H9 (cell line): ENCODE measurements around the gene DUSP15. TPM values are rescaled to one million over a fixed set of nuclear protein-coding genes. Genes with fewer than 3 reads are reported as not detected.

Experiments
- DNase-seq: peaks from one replicate; pipeline ENCODE4 v3.0.0-alpha.2; 2017
- H2AFZ ChIP-seq: one replicate; pipeline ENCODE4 v1.6.1; 2013; ENCODE audit warnings: mild to moderate bottlenecking, low read length, control low read depth, moderate library complexity
- H2AK5ac ChIP-seq: 2 replicates; pipeline ENCODE4 v1.6.1; 2013; ENCODE audit warnings: low read length, control low read depth, mixed read lengths; ENCODE audit not compliant: insufficient read length
- H2BK120ac ChIP-seq: one replicate; pipeline ENCODE4 v1.6.1; 2013; ENCODE audit warnings: low read depth, mild to moderate bottlenecking, low read length, control low read depth, inconsistent platforms; ENCODE audit not compliant: poor library complexity, severe bottlenecking
- H2BK12ac ChIP-seq: 2 replicates; pipeline ENCODE4 v1.6.1; 2013; ENCODE audit warnings: low read length, control low read depth, mixed read lengths, low read depth; ENCODE audit not compliant: insufficient read length
- H2BK15ac ChIP-seq: 2 replicates; pipeline ENCODE4 v1.6.1; 2013; ENCODE audit warnings: low read depth, low read length, control low read depth
- H2BK20ac ChIP-seq: one replicate; pipeline ENCODE4 v1.6.1; 2013; ENCODE audit warnings: low read depth, mild to moderate bottlenecking, low read length, control low read depth, inconsistent platforms; ENCODE audit not compliant: poor library complexity, severe bottlenecking
- H2BK5ac ChIP-seq: 2 replicates; pipeline ENCODE4 v1.6.1; 2013; ENCODE audit warnings: low read length, control low read depth, mixed read lengths; ENCODE audit not compliant: insufficient read length
- H3K14ac ChIP-seq: 2 replicates; pipeline ENCODE4 v1.6.1; 2013; ENCODE audit warnings: low read length, control low read depth; ENCODE audit not compliant: insufficient read depth
- H3K18ac ChIP-seq: 2 replicates; pipeline ENCODE4 v1.6.1; 2013; ENCODE audit warnings: low read depth, mild to moderate bottlenecking, mixed read lengths, low read length, control low read depth; ENCODE audit not compliant: insufficient read length
- H3K23ac ChIP-seq: 2 replicates; pipeline ENCODE4 v1.6.1; 2013; ENCODE audit warnings: low read length, control low read depth, mixed read lengths, low read depth; ENCODE audit not compliant: insufficient read length
- H3K23me2 ChIP-seq: 2 replicates; pipeline ENCODE4 v1.6.1; 2013; ENCODE audit warnings: low read depth, mild to moderate bottlenecking, mixed read lengths, low read length, control low read depth; ENCODE audit not compliant: insufficient read length, poor library complexity, severe bottlenecking
- H3K27ac ChIP-seq: 2 replicates; pipeline ENCODE4 v1.5.1; 2013; ENCODE audit warnings: low read length, control low read depth, mixed read lengths, low read depth; ENCODE audit not compliant: insufficient read length
- H3K27me3 ChIP-seq: 2 replicates; pipeline ENCODE4 v1.6.1; 2013; ENCODE audit warnings: low read length, control low read depth, inconsistent platforms; ENCODE audit not compliant: insufficient read depth
- H3K4ac ChIP-seq: 2 replicates; pipeline ENCODE4 v1.6.1; 2013; ENCODE audit warnings: low read depth, mild to moderate bottlenecking, control low read depth, inconsistent platforms, low read length, moderate library complexity
- H3K4me1 ChIP-seq: 2 replicates; pipeline ENCODE4 v1.6.1; 2013; ENCODE audit warnings: low read length, control low read depth, inconsistent platforms; ENCODE audit not compliant: insufficient read depth
- H3K4me2 ChIP-seq: 2 replicates; pipeline ENCODE4 v1.6.1; 2013; ENCODE audit warnings: low read length, control low read depth, mixed read lengths; ENCODE audit not compliant: insufficient read length, insufficient read depth
- H3K56ac ChIP-seq: 2 replicates; pipeline ENCODE4 v1.6.1; 2013; ENCODE audit warnings: low read depth, mild to moderate bottlenecking, mixed read lengths, low read length, control low read depth; ENCODE audit not compliant: insufficient read length
- H3K79me1 ChIP-seq: 2 replicates; pipeline ENCODE4 v1.6.1; 2013; ENCODE audit warnings: low read depth, mild to moderate bottlenecking, moderate library complexity, low read length, control low read depth, inconsistent platforms; ENCODE audit not compliant: insufficient read depth, poor library complexity, severe bottlenecking
- H3K79me2 ChIP-seq: 2 replicates; pipeline ENCODE4 v1.6.1; 2013; ENCODE audit warnings: low read length, control low read depth, inconsistent platforms; ENCODE audit not compliant: insufficient read depth
- H3K9ac ChIP-seq: 2 replicates; pipeline ENCODE4 v1.6.1; 2013; ENCODE audit warnings: low read length, control low read depth, mixed read lengths; ENCODE audit not compliant: insufficient read length; ENCODE audit errors: extremely low read depth
- H3K9me3 ChIP-seq: one replicate; pipeline ENCODE4 v1.6.1; 2013; ENCODE audit warnings: low read depth, low read length, inconsistent platforms; ENCODE audit not compliant: control insufficient read depth
- H3T11ph ChIP-seq: one replicate; pipeline ENCODE4 v1.6.1; 2013; ENCODE audit warnings: mild to moderate bottlenecking, low read length, control low read depth, inconsistent platforms
- H4K20me1 ChIP-seq: one replicate; pipeline ENCODE4 v1.6.1; 2013; ENCODE audit not compliant: control insufficient read depth, insufficient read length, insufficient read depth
- H4K5ac ChIP-seq: 2 replicates; pipeline ENCODE4 v1.6.1; 2013; ENCODE audit warnings: low read depth, mild to moderate bottlenecking, mixed read lengths, low read length, control low read depth; ENCODE audit not compliant: insufficient read length
- H4K8ac ChIP-seq: replicated peaks from 2 replicates; pipeline ENCODE4 v1.6.1; 2013; ENCODE audit warnings: low read length, control low read depth, mixed read lengths, low read depth; ENCODE audit not compliant: insufficient read length
- H4K91ac ChIP-seq: 2 replicates; pipeline ENCODE4 v1.6.1; 2013; ENCODE audit warnings: low read depth, mild to moderate bottlenecking, moderate library complexity, mixed read lengths, low read length, control low read depth; ENCODE audit not compliant: insufficient read length
- H3K27ac Mint-ChIP-seq, 3 experiments: 2 replicates in 2 of 3; 3 replicates in 1 of 3; pipeline ENCODE4 v1.8.0; 2020 to 2021; ENCODE audit warnings: mixed read lengths in 3 of 3, mild to moderate bottlenecking in 1 of 3, moderate library complexity in 1 of 3
- H3K27me3 Mint-ChIP-seq: 2 replicates; pipeline ENCODE4 v1.8.0; 2021; ENCODE audit warnings: low read depth, mild to moderate bottlenecking, moderate library complexity, mixed read lengths
- H3K36me3 Mint-ChIP-seq, 3 experiments: 2 replicates in 2 of 3; 3 replicates in 1 of 3; pipeline ENCODE4 v1.8.0; 2020 to 2021; ENCODE audit warnings: low read depth in 3 of 3, mixed read lengths in 3 of 3; ENCODE audit not compliant: insufficient read depth in 1 of 3
- H3K4me1 Mint-ChIP-seq, 2 experiments: 2 replicates each; pipeline ENCODE4 v1.8.0; 2020; ENCODE audit warnings: mixed read lengths in 2 of 2
- H3K4me3 Mint-ChIP-seq, 2 experiments: 2 replicates in 1 of 2; 3 replicates in 1 of 2; pipeline ENCODE4 v1.8.0; 2020 to 2021; ENCODE audit warnings: mild to moderate bottlenecking in 2 of 2, mixed read lengths in 2 of 2, moderate library complexity in 1 of 2
- H3K9me3 Mint-ChIP-seq, 2 experiments: 2 replicates in 1 of 2; 3 replicates in 1 of 2; pipeline ENCODE4 v1.8.0; 2020; ENCODE audit warnings: mild to moderate bottlenecking in 2 of 2, mixed read lengths in 2 of 2, moderate library complexity in 1 of 2
- CTCF ChIP-seq: fragments of 200-600 bp; sonication (generic); conservative IDR thresholded peaks from 3 replicates; pipeline ENCODE4 v1.8.0; 2021; ENCODE audit warnings: antibody characterized with exemption, mild to moderate bottlenecking
- WGBS: extraction: QIAGEN DNeasy Blood & Tissue Kit; methylation state at CpG from one replicate; pipeline ENCODE4 v1.1.7; 2013; ENCODE audit warnings: missing lambda C conversion rate, low lambda C conversion rate, mixed read lengths; ENCODE audit not compliant: insufficient read length; ENCODE audit errors: extremely low coverage; 5-methylcytosine and 5-hydroxymethylcytosine counted together
- total RNA-seq: library from RNA; stranded (reverse); gene quantifications from 2 replicates; pipeline ENCODE4 v1.2.1, GENCODE V29; 2021

DUSP15 gene
- total RNA-seq, 1 experiment from 2014 or later: 5.6 TPM

- no peaks in the 10 kb centered on the region for H3K9me3 Mint-ChIP-seq
- no peak overlapping the region for H2BK5ac ChIP-seq
- no peak overlapping the region for H3K4me3 Mint-ChIP-seq
- WGBS: no CpG with 5 or more reads among the region's 17 CpGs
- H2AFZ ChIP-seq: no peak overlapping the region
- H4K20me1 ChIP-seq: no peaks in the 10 kb centered on the region
- no peak overlapping the region for H4K8ac ChIP-seq
- no peak overlapping the region for H3K4me2 ChIP-seq
- no peak overlapping the region for H2BK120ac ChIP-seq
- H4K91ac ChIP-seq: no peak overlapping the region
- peaks cover 2% of the 10 kb centered on the region for H3K27me3 Mint-ChIP-seq
- H3K79me2 ChIP-seq: no peaks in the 10 kb centered on the region
- TF ChIP-seq CTCF: no peak
- H3K14ac ChIP-seq: no peak overlapping the region
- H2BK12ac ChIP-seq: no peak overlapping the region
- H3K23me2 ChIP-seq: no peaks in the 10 kb centered on the region
- H2AK5ac ChIP-seq: no peak overlapping the region
- H3K4me1 Mint-ChIP-seq: peaks cover 20 to 21% of the 10 kb centered on the region in 2 experiments
- H4K5ac ChIP-seq: no peak overlapping the region
- no peaks in the 10 kb centered on the region for H3K9me3 ChIP-seq
- no peaks in the 10 kb centered on the region for H3K27me3 ChIP-seq
- peak overlapping the region in 1 of 3 experiments; percentile 40; a peak in 1 of 7 replicates for H3K27ac Mint-ChIP-seq
- H3K4me1 ChIP-seq: no peaks in the 10 kb centered on the region
- H2BK15ac ChIP-seq: no peak overlapping the region
- no peak overlapping the region for H3K23ac ChIP-seq
- H3K9ac ChIP-seq: no peak overlapping the region
- no peaks in the 10 kb centered on the region for H3K36me3 Mint-ChIP-seq
- no peaks in the 10 kb centered on the region for H3K79me1 ChIP-seq
- H3K27ac ChIP-seq: no peak overlapping the region
- DNase-seq: no peak
- H3T11ph ChIP-seq: no peak overlapping the region
- H3K18ac ChIP-seq: no peak overlapping the region
- no peak overlapping the region for H3K56ac ChIP-seq
- H2BK20ac ChIP-seq: no peak overlapping the region
- no peak overlapping the region for H3K4ac ChIP-seq
These were observed 38.5 kb downstream of the DUSP15 start for GRCh38 chr20:31831771-31832306.
